K562 (cell line): ENCODE measurements around the gene SLC6A9.

ENCODE experiments used
- CTCF ChIP-seq, 3 experiments: IDR thresholded peaks in 2 of 3; conservative IDR thresholded peaks in 1 of 3; 2 replicates each; pipeline ENCODE4 v1.5.1; 2011 to 2012; ENCODE audit warnings: low read length in 3 of 3, mild to moderate bottlenecking in 3 of 3, control low read depth in 2 of 3, improper control_type of control experiment in 1 of 3, inconsistent platforms in 1 of 3, low read depth in 1 of 3, mixed read lengths in 1 of 3, moderate library complexity in 1 of 3; ENCODE audit not compliant: insufficient read depth in 2 of 3
- EP300 ChIP-seq: IDR thresholded peaks from 2 replicates; pipeline ENCODE4 v1.6.1; 2012; ENCODE audit warnings: low read length, improper control_type of control experiment
- GABPA ChIP-seq: fragments of 200-800 bp; sonication (Bioruptor generic); conservative IDR thresholded peaks from 2 replicates; pipeline ENCODE4 v1.6.1; 2016; ENCODE audit warnings: low read depth, missing genetic modification characterization, missing compliant biosample characterization
- POLR2AphosphoS5 ChIP-seq: IDR thresholded peaks from 2 replicates; pipeline ENCODE4 v1.6.1; 2011; ENCODE audit warnings: mild to moderate bottlenecking, low read depth, low read length, moderate library complexity; ENCODE audit not compliant: control insufficient read depth, insufficient read depth
- RBM15 ChIP-seq: fragments of 200-400 bp; formaldehyde crosslinking; IDR thresholded peaks from 2 replicates; pipeline ENCODE4 v1.6.1; 2018; ENCODE audit warnings: mild to moderate bottlenecking, low read length, moderate library complexity; ENCODE audit not compliant: insufficient read depth
- THRA ChIP-seq: fragments of 450-650 bp; IDR thresholded peaks from 2 replicates; pipeline ENCODE4 v1.6.1; 2017; ENCODE audit warnings: mild to moderate bottlenecking, moderate library complexity
- U2AF1 ChIP-seq: fragments of 200-400 bp; formaldehyde crosslinking; optimal IDR thresholded peaks from 2 replicates; pipeline ENCODE3; 2017; ENCODE audit warnings: mild to moderate bottlenecking, low read depth, low read length, moderate library complexity

DNA sequence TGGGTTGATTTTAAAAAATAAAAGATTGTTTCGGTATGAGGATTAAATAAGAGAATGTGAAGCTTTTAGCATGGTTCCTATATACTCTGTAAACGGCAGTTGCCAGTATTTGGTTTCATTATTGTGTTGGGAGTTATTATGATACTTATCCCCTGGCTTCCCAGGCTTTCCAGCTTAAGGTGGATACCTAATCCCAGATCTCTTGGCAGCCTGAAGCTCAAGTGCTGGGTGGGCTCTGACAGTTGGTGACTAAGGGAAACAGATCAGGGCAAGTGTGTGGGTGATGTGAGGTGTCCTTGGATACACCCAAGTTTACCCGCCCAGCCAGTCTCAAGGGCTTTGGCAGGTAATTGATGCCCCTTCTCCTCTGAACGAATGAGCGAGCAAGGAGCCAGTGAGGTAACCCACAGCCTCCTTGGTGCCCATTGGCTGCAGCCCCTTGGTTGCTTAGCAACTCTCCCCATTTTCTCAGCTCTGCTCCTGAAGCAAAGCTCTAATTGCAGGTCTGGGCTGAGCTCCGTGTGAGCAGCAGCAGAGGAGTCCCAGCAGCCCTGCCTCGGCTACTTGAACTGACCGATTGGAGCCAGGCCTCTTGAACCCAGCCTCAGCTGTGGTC lies 78.4 kb downstream of the SLC6A9 start:
- TF ChIP-seq RBM15 (no peak), EP300 (no peak), THRA (no peak), POLR2AphosphoS5 (no peak), U2AF1 (no peak), GABPA (tag) (no peak), CTCF (IDR thresholded peaks at IDR 0.05 in 2 of 3, conservative IDR thresholded peaks at IDR 0.05 in 1 of 3; ENCODE audit: insufficient read depth in 2 of 3, low read depth in 1 of 3, low read length in 3 of 3) (no peak)
